ENCODE measurements around the gene EXOSC2.

The EXOSC2 gene

GRCh38 chr9:130687615-130688014, 6.0 kb upstream of the EXOSC2 start:
- H3K4me1 ChIP-seq (ENCODE audit: control extremely low read depth in 1 of 4, control insufficient read depth in 4 of 4, insufficient read depth in 4 of 4, low read length in 3 of 4) = no peaks in the 10 kb centered on the region
- no peak for DNase-seq
- POLR2A ChIA-PET = no interaction called here
- H3K4me3 ChIP-seq (ENCODE audit: control insufficient read depth in 1 of 7, extremely low read depth in 1 of 7, insufficient read depth in 4 of 7, low read depth in 2 of 7, low read length in 6 of 7) = no peak overlapping the region
- CTCF ChIA-PET = interaction anchor here (11.5 kb wide), 1 partner anchor 224 kb away, joined by 171 read pairs; no protein-coding TSS in a partner anchor
- no peaks in the 10 kb centered on the region for H3K36me3 ChIP-seq (ENCODE audit: control insufficient read depth in 4 of 4, insufficient read depth in 4 of 4, low read length in 3 of 4)
- H3K9me3 ChIP-seq (ENCODE audit: control extremely low read depth in 1 of 5, control insufficient read depth in 4 of 5, insufficient read depth in 2 of 5, low read depth in 1 of 5, low read length in 4 of 5) = peaks cover 0 to 9% (median 6%) of the 10 kb centered on the region in 5 experiments
- H3K27ac ChIP-seq (ENCODE audit: insufficient read depth in 1 of 2, low read depth in 1 of 2, low read length in 2 of 2, poor library complexity in 1 of 2, severe bottlenecking in 2 of 2) = no peak overlapping the region
- H3K27me3 ChIP-seq (replicated peaks in 2 of 5; ENCODE audit: control insufficient read depth in 4 of 5, insufficient read depth in 5 of 5, low read length in 4 of 5) = peaks cover 0 to 23% (median 6%) of the 10 kb centered on the region in 5 experiments
- WGBS (ENCODE audit: insufficient coverage) = no CpG with 5 or more reads among the region's 2 CpGs

GRCh38 chr9:130688072-130688471, 5.5 kb upstream of the EXOSC2 start:
- peaks cover 2 to 3% (median 2%) of the 10 kb centered on the region in 4 experiments for H3K4me1 ChIP-seq (ENCODE audit: control extremely low read depth in 1 of 4, control insufficient read depth in 4 of 4, insufficient read depth in 4 of 4, low read length in 3 of 4)
- ChIA-PET CTCF (interaction anchor here (11.5 kb wide), 1 partner anchor 224 kb away, joined by 171 read pairs; no protein-coding TSS in a partner anchor), POLR2A (no interaction called here)
- DNase-seq = no peak
- H3K27me3 ChIP-seq (replicated peaks in 2 of 5; ENCODE audit: control insufficient read depth in 4 of 5, insufficient read depth in 5 of 5, low read length in 4 of 5) = peaks cover 0 to 20% (median 6%) of the 10 kb centered on the region in 5 experiments
- no peak overlapping the region for H3K4me3 ChIP-seq (ENCODE audit: control insufficient read depth in 1 of 7, extremely low read depth in 1 of 7, insufficient read depth in 4 of 7, low read depth in 2 of 7, low read length in 6 of 7)
- 82% methylated on average over 5 of the region's 5 CpGs for WGBS (ENCODE audit: insufficient coverage)
- peaks cover 0 to 9% (median 6%) of the 10 kb centered on the region in 5 experiments for H3K9me3 ChIP-seq (ENCODE audit: control extremely low read depth in 1 of 5, control insufficient read depth in 4 of 5, insufficient read depth in 2 of 5, low read depth in 1 of 5, low read length in 4 of 5)
- no peaks in the 10 kb centered on the region for H3K36me3 ChIP-seq (ENCODE audit: control insufficient read depth in 4 of 4, insufficient read depth in 4 of 4, low read length in 3 of 4)
- no peak overlapping the region for H3K27ac ChIP-seq (ENCODE audit: insufficient read depth in 1 of 2, low read depth in 1 of 2, low read length in 2 of 2, poor library complexity in 1 of 2, severe bottlenecking in 2 of 2)

- Histone ChIP-seq H3K4me1 (ENCODE audit: control extremely low read depth in 1 of 4, control insufficient read depth in 4 of 4, insufficient read depth in 4 of 4, low read length in 3 of 4) (peaks cover 8 to 16% (median 11%) of the 10 kb centered on the region in 4 experiments), H3K36me3 (ENCODE audit: control insufficient read depth in 4 of 4, insufficient read depth in 4 of 4, low read length in 3 of 4) (no peaks in the 10 kb centered on the region), H3K4me3 (ENCODE audit: control insufficient read depth in 1 of 7, extremely low read depth in 1 of 7, insufficient read depth in 4 of 7, low read depth in 2 of 7, low read length in 6 of 7) (no peak overlapping the region), H3K9me3 (ENCODE audit: control extremely low read depth in 1 of 5, control insufficient read depth in 4 of 5, insufficient read depth in 2 of 5, low read depth in 1 of 5, low read length in 4 of 5) (peaks cover 0 to 9% (median 6%) of the 10 kb centered on the region in 5 experiments), H3K27me3 (replicated peaks in 2 of 5; ENCODE audit: control insufficient read depth in 4 of 5, insufficient read depth in 5 of 5, low read length in 4 of 5) (peaks cover 0 to 17% (median 3%) of the 10 kb centered on the region in 5 experiments), H3K27ac (ENCODE audit: insufficient read depth in 1 of 2, low read depth in 1 of 2, low read length in 2 of 2, poor library complexity in 1 of 2, severe bottlenecking in 2 of 2) (no peak overlapping the region)
- DNase-seq = no peak
- WGBS (ENCODE audit: insufficient coverage) = 80% methylated on average over 1 of the region's 1 CpG
- POLR2A ChIA-PET = no interaction called here
- CTCF ChIA-PET = interaction anchor here (1.0 to 1.9 kb wide), 4 partner anchors 9 to 229 kb away, joined by 3 to 8 read pairs (median 4); no protein-coding TSS in a partner anchor
Measured at GRCh38 chr9:130689572-130689936, 4.0 kb upstream of the EXOSC2 start.

GRCh38 chr9:130689937-130690700, 3.5 kb upstream of the EXOSC2 start:
- POLR2A ChIA-PET = no interaction called here
- CTCF ChIA-PET = interaction anchor here (1.0 to 1.9 kb wide), 4 partner anchors 8 to 229 kb away, joined by 3 to 8 read pairs (median 4); no protein-coding TSS in a partner anchor
- Histone ChIP-seq H3K36me3 (ENCODE audit: control insufficient read depth in 4 of 4, insufficient read depth in 4 of 4, low read length in 3 of 4) (peaks cover 0 to 2% (median under 1%) of the 10 kb centered on the region in 4 experiments), H3K4me1 (ENCODE audit: control extremely low read depth in 1 of 4, control insufficient read depth in 4 of 4, insufficient read depth in 4 of 4, low read length in 3 of 4) (peaks cover 8 to 22% (median 16%) of the 10 kb centered on the region in 4 experiments), H3K27ac (ENCODE audit: insufficient read depth in 1 of 2, low read depth in 1 of 2, low read length in 2 of 2, poor library complexity in 1 of 2, severe bottlenecking in 2 of 2) (no peak overlapping the region), H3K27me3 (replicated peaks in 2 of 5; ENCODE audit: control insufficient read depth in 4 of 5, insufficient read depth in 5 of 5, low read length in 4 of 5) (peaks cover 0 to 17% (median 3%) of the 10 kb centered on the region in 5 experiments), H3K4me3 (ENCODE audit: control insufficient read depth in 1 of 7, extremely low read depth in 1 of 7, insufficient read depth in 4 of 7, low read depth in 2 of 7, low read length in 6 of 7) (no peak overlapping the region), H3K9me3 (ENCODE audit: control extremely low read depth in 1 of 5, control insufficient read depth in 4 of 5, insufficient read depth in 2 of 5, low read depth in 1 of 5, low read length in 4 of 5) (peaks cover 0 to 6% (median 2%) of the 10 kb centered on the region in 5 experiments)
- 89% methylated on average over 15 of the region's 15 CpGs for WGBS (ENCODE audit: insufficient coverage)
- peak in 2 of 3 donors; percentile 48 to 58 for DNase-seq

GRCh38 chr9:130692321-130692720, 1.3 kb upstream of the EXOSC2 start:
- peaks cover 5 to 23% (median 13%) of the 10 kb centered on the region in 4 experiments for H3K36me3 ChIP-seq (ENCODE audit: control insufficient read depth in 4 of 4, insufficient read depth in 4 of 4, low read length in 3 of 4)
- peaks cover 0 to 17% (median 3%) of the 10 kb centered on the region in 5 experiments for H3K27me3 ChIP-seq (replicated peaks in 2 of 5; ENCODE audit: control insufficient read depth in 4 of 5, insufficient read depth in 5 of 5, low read length in 4 of 5)
- ChIA-PET POLR2A (no interaction called here), CTCF (interaction anchor here (1.4 to 1.6 kb wide), 5 partner anchors 9 to 232 kb away, joined by 4 to 7 read pairs (median 4); no protein-coding TSS in a partner anchor)
- H3K4me1 ChIP-seq (ENCODE audit: control extremely low read depth in 1 of 4, control insufficient read depth in 4 of 4, insufficient read depth in 4 of 4, low read length in 3 of 4) = peaks cover 8 to 25% (median 19%) of the 10 kb centered on the region in 4 experiments
- no peak overlapping the region for H3K27ac ChIP-seq (ENCODE audit: insufficient read depth in 1 of 2, low read depth in 1 of 2, low read length in 2 of 2, poor library complexity in 1 of 2, severe bottlenecking in 2 of 2)
- WGBS (ENCODE audit: insufficient coverage) = 72% methylated on average over 25 of the region's 25 CpGs
- peak overlapping the region in 1 of 7 experiments; percentile 84 for H3K4me3 ChIP-seq (ENCODE audit: control insufficient read depth in 1 of 7, extremely low read depth in 1 of 7, insufficient read depth in 4 of 7, low read depth in 2 of 7, low read length in 6 of 7)
- H3K9me3 ChIP-seq (ENCODE audit: control extremely low read depth in 1 of 5, control insufficient read depth in 4 of 5, insufficient read depth in 2 of 5, low read depth in 1 of 5, low read length in 4 of 5) = peaks cover 0 to 4% (median 0%) of the 10 kb centered on the region in 5 experiments
- DNase-seq = peak in 2 of 3 donors; percentile 39 to 48

- WGBS (ENCODE audit: insufficient coverage) = 33% methylated on average over 1 of the region's 8 CpGs
- Histone ChIP-seq H3K9me3 (ENCODE audit: control extremely low read depth in 1 of 5, control insufficient read depth in 4 of 5, insufficient read depth in 2 of 5, low read depth in 1 of 5, low read length in 4 of 5) (peaks cover 0 to 4% (median 0%) of the 10 kb centered on the region in 5 experiments), H3K27ac (ENCODE audit: insufficient read depth in 1 of 2, low read depth in 1 of 2, low read length in 2 of 2, poor library complexity in 1 of 2, severe bottlenecking in 2 of 2) (peak overlapping the region in 1 of 2 experiments; percentile 68), H3K27me3 (replicated peaks in 2 of 5; ENCODE audit: control insufficient read depth in 4 of 5, insufficient read depth in 5 of 5, low read length in 4 of 5) (peaks cover 0 to 17% (median 0%) of the 10 kb centered on the region in 5 experiments), H3K36me3 (ENCODE audit: control insufficient read depth in 4 of 4, insufficient read depth in 4 of 4, low read length in 3 of 4) (peaks cover 9 to 28% (median 17%) of the 10 kb centered on the region in 4 experiments), H3K4me1 (ENCODE audit: control extremely low read depth in 1 of 4, control insufficient read depth in 4 of 4, insufficient read depth in 4 of 4, low read length in 3 of 4) (peaks cover 8 to 25% (median 19%) of the 10 kb centered on the region in 4 experiments), H3K4me3 (ENCODE audit: control insufficient read depth in 1 of 7, extremely low read depth in 1 of 7, insufficient read depth in 4 of 7, low read depth in 2 of 7, low read length in 6 of 7) (peak overlapping the region in 6 of 7 experiments; percentile 71 to 98 (median 94))
- ChIA-PET POLR2A (interaction anchor here (0.6 kb wide), 1 partner anchor 85 kb away, joined by 3 read pairs; no protein-coding TSS in a partner anchor), CTCF (interaction anchor here (0.9 to 1.7 kb wide), 9 partner anchors 8 to 233 kb away, joined by 3 to 7 read pairs (median 4); no protein-coding TSS in a partner anchor)
- no peak for DNase-seq
Measured at GRCh38 chr9:130693101-130693425, 517 bp upstream of the EXOSC2 start.

All from common myeloid progenitor, CD34-positive (primary cell).